Type B pancreatic cell (in vitro differentiated cells): Measurements from ENCODE around the gene DDX3X. TPM values are rescaled to one million over a fixed set of nuclear protein-coding genes. Genes with fewer than 3 reads are reported as not detected.
"Not testable (repeated sequence)": the region's sequence is repeated elsewhere in the genome, so short reads cannot be mapped to it uniquely, and the experiment has no call there.

Experiments
- DNase-seq: peaks from one replicate; pipeline ENCODE4 v3.0.0; 2021; ENCODE audit warnings: mixed read lengths; ENCODE audit not compliant: unreplicated experiment; ENCODE audit errors: extremely low spot score
- H3K27ac Mint-ChIP-seq: 2 replicates; pipeline ENCODE4 v1.8.0; 2021; ENCODE audit warnings: mild to moderate bottlenecking, mixed read lengths
- H3K27me3 Mint-ChIP-seq: 2 replicates; pipeline ENCODE4 v1.8.0; 2021; ENCODE audit warnings: mixed read lengths
- H3K36me3 Mint-ChIP-seq: 2 replicates; pipeline ENCODE4 v1.8.0; 2021; ENCODE audit warnings: mixed read lengths
- H3K4me1 Mint-ChIP-seq: one replicate; pipeline ENCODE4 v1.8.0; 2021; ENCODE audit warnings: mixed read lengths; ENCODE audit not compliant: unreplicated experiment
- H3K4me3 Mint-ChIP-seq: 2 replicates; pipeline ENCODE4 v1.8.0; 2021; ENCODE audit warnings: mild to moderate bottlenecking, mixed read lengths
- H3K9me3 Mint-ChIP-seq: 2 replicates; pipeline ENCODE4 v1.8.0; 2021; ENCODE audit warnings: mixed read lengths
- CTCF ChIP-seq: fragments of 200-600 bp; sonication (generic); conservative IDR thresholded peaks from 2 replicates; pipeline ENCODE4 v1.5.0; 2021; ENCODE audit warnings: antibody characterized with exemption, mild to moderate bottlenecking
- total RNA-seq: library from RNA; stranded (reverse); gene quantifications from 2 replicates; pipeline ENCODE4 v1.2.1, GENCODE V29; 2021; ENCODE audit warnings: low replicate concordance

The DDX3X gene
- total RNA-seq, 1 donor from 2014 or later: 255 TPM

- no peaks in the 10 kb centered on the region for H3K36me3 Mint-ChIP-seq
Measured at GRCh38 chrX:41408576-41408975, 74.6 kb downstream of the DDX3X start.

DNA sequence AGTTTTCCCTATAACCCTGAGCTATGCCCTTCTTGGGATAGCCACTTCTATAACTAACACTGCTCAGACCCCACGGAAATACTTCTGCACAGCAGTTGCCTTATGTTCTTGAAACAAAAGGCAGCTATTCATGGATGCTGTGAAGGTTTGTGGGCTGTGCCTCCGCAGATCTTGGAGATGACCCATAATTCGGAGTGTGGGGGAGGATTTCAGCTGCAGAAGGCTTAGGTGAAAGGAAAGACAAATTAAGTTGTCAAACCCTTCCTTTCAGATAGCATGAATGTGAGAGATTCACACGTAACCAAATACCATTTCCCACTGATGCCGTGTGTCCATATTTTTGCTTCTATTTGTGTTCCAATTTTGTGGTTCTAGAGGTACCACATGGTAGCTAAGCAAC is 75.0 kb downstream of the DDX3X start:
- no peaks in the 10 kb centered on the region for H3K36me3 Mint-ChIP-seq
- H3K27me3 Mint-ChIP-seq: no peaks in the 10 kb centered on the region
- no peak overlapping the region for H3K4me3 Mint-ChIP-seq
- no peak overlapping the region for H3K27ac Mint-ChIP-seq
- no peak for TF ChIP-seq CTCF
- peaks cover under 1% of the 10 kb centered on the region for H3K9me3 Mint-ChIP-seq
- no peaks in the 10 kb centered on the region for H3K4me1 Mint-ChIP-seq
- no peak for DNase-seq

More at GRCh38 chrX:41408576-41408975, 74.6 kb downstream of the DDX3X start:
- Mint-ChIP-seq H3K27ac (no peak overlapping the region), H3K9me3 (no peaks in the 10 kb centered on the region), H3K4me1 (no peaks in the 10 kb centered on the region), H3K27me3 (no peaks in the 10 kb centered on the region), H3K4me3 (no peak overlapping the region)
- no peak for DNase-seq
- no peak for TF ChIP-seq CTCF

DNA sequence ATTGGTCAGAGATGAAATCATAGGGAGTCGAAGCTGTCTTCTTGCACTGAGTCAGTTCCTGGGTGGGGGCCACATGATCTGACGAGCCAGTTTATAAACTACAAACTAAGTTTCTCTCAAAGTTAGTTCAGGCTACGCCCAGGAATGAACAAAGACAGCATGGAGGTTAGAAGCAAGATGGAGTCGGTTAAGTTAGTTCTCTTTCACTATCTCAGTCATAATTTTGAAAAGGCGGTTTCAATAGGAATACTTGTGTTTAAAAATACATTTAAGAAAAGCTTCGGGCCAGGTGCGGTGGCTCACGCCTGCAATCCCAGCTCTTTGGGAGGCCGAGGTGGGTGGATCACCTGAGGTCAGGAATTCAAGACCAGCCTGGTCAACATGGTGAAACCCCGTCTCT is 77.3 kb downstream of the DDX3X start:
- DNase-seq, H3K4me3 Mint-ChIP-seq, H3K27ac Mint-ChIP-seq, H3K27me3 Mint-ChIP-seq, H3K9me3 Mint-ChIP-seq, H3K36me3 Mint-ChIP-seq, H3K4me1 Mint-ChIP-seq: not testable (repeated sequence)

DNA sequence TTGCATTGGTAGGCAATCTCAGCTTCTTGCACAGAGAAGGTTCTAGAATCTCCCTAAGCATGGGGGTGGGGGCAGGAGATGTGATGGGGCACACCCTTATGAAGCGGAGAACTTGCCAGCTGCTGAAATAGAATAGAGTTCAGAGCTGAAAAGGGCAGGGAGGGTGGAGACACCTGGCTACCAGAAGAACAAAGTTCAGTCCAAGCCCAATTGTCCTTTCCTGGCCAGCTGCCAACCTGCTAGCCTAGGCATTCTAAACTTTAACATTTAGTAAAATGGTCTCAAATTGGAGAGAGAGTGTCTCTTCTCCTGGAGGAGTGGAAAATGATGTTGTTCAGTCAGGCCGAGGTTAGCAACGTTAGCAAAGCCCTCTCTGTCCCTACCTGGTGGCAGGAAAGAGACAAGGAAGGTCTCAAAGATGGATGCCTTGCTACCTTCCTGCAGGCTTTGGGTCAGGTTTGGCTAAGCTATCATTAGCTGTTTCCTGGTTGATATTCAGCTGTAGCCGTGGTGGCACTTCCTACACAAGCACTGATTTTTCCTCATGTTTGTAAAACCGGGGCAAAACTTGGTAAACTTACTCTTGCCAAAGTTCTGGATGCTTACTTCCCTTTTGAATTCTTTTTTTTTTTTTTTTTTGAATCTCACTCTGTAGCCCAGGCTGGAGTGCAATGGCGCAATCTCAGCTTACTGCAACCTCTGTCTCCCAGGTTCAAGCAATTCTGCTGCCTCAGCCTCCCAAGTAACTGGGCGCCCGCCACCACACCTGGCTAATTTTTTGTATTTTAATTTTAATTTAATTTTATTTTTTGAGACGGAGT is 78.5 kb downstream of the DDX3X start:
- Mint-ChIP-seq H3K27ac (no peak overlapping the region), H3K4me1 (no peaks in the 10 kb centered on the region), H3K36me3 (no peaks in the 10 kb centered on the region), H3K27me3 (no peaks in the 10 kb centered on the region), H3K9me3 (peaks cover 4% of the 10 kb centered on the region), H3K4me3 (no peak overlapping the region)
- DNase-seq: no peak
- no peak for TF ChIP-seq CTCF

Other genes starting within 250 kb of the DDX3X start
- 59.4 and 74.4 TPM in 2 replicates for gene USP9X, start 248.7 kb upstream of the DDX3X start, total RNA-seq
- gene NYX, start 113.2 kb downstream of the DDX3X start, total RNA-seq: 0.17 TPM in 1 of 2 replicates, not detected in the other